NCI-H774 (cell line): Measurements from ENCODE around the gene RNF213.

Source experiments
- DNase-seq: peaks from one replicate; lab custom pipeline; 2025; lab: John Stamatoyannopoulos, UW

The RNF213 gene

GRCh38 chr17:80419255-80419654 lies 158.6 kb downstream of the RNF213 start:
- no peak for DNase-seq

GRCh38 chr17:80421381-80422090 lies 160.9 kb downstream of the RNF213 start:
- peak; percentile 27 for DNase-seq

DNA sequence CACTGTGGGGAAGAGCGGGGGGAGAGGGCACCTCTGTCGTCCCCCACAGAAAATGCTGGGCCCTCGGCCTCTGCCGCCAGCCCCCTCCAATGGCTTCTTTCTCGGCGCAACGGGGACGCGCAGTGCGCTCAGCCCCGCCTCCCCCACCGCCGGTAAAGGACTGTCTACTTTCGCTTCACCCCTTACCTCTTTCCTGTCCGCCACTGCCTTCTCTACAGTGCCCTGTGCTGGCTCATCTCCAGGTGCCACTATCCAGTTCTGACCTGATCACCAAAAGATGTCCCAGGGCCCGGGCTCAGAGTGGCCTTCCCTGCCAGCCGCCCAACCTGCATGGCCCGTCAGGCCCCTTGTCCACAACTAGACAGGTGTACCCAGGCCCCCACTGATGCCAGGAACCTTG lies 161.6 kb downstream of the RNF213 start:
- no peak for DNase-seq

- DNase-seq, result no peak
These were observed 162.3 kb downstream of the RNF213 start for GRCh38 chr17:80422981-80423380.

DNA sequence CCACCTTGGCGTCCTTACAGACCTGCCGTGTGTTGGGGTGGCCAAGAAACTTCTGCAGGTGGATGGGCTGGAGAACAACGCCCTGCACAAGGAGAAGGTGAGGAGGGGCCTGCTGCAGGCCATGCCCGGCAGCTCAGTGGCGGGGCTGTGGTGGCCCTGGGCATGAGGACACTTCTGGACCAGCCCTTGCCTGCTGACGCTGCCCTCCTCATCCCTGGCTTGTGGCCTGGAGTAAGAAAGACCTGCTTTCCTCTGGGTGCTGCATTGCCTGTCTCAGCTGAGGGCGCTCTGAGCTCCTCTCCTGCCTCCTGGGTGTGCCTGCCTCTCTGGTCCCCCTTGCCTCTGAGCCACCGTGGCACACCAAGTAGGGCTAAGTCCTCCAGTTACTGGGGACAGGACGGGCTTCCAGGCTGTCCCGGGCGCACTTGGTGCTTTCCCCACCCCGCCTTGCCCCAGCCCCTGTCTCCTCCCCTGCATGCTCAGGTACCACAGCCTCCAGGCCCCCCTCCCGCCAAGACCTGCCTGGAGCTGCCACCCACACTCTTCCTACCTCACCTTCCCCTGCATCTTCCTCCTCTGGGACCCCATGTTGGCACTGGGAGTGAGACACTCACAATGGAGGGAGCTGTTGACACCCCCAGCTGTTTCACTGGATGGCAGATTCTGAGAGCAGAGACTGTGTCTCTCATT lies 163.0 kb downstream of the RNF213 start:
- DNase-seq, result no peak

GRCh38 chr17:80424261-80424660 lies 163.6 kb downstream of the RNF213 start:
- DNase-seq, result no peak

- DNase-seq, result no peak
These were observed 164.5 kb downstream of the RNF213 start for GRCh38 chr17:80424878-80425765.

DNA sequence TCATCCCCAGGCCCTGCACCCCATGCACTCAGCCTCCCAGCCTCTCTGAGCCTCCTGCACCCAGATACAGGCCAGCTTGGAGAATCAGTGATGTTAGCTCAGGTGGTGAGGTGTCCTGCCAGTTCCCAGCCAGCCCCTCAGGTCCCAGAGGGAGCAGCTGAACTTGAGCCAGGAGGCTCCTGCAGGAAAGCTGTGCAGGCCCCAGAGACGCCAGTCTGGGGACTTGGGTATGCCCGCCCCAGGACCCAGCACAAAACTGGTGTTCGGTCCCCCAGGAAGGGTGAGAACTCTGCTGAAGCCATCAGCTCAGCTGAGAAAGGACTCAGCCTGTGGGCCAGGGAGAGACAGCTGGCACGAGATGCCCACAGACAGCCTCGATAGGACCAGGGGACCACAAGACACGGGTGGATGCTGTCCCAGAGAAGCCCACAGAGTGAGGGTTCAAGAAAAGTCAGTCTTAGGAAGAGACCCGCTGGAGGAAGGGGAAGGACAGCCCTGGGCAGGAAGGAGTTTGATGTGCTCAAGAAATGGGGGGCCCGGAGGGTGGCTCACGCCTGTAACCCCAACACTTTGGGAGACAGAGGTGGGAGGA lies 165.3 kb downstream of the RNF213 start:
- DNase-seq, result no peak

GRCh38 chr17:80426671-80427326 lies 166.1 kb downstream of the RNF213 start:
- DNase-seq, result peak; percentile 78

DNA sequence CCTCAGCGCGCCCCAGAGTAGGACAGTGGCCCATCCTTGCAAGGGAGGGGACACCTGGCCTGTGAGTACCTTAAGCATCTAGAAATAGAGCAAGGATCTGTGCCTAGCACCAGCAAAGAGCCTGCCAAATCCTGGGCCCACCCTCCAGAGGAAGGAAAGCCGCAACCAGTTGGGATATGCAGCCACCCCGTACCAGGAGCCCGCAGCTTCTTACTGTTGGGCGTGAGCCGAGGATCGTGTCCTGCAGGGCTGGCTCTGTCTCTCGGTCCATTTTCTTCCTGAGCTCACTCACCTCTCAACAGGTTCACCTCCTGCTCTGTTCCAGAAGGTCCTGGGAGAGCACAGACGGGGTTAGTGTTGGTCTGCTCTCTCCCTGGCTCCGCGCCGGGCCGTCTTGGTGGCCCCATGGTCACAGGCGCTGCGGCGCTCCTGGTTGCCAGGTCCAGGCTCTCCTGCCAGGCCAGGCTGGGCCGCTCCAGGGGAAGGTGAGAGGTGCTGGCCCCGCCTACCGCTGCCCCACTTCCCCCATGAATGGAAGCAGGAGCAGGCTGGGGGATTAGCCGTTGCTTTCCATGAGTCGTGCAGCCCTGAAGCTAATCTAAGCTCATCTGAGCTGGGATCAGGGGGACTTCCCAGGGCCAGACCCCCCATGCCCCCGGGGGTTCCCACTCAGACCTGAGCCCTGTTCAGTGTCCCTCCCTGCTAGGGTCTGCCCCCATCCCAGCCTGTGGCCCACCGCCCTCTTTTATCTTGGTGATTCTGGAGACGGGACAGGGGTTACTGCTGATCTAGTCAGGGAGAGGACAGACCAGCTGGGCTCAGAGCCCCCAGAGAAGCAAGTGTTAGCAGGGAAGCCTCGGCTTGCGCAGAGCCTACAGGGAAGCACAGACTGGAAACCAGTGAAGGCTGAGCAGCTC lies 167.0 kb downstream of the RNF213 start:
- no peak for DNase-seq

GRCh38 chr17:80428363-80428762 lies 167.7 kb downstream of the RNF213 start:
- DNase-seq, result no peak

GRCh38 chr17:80428796-80429195 lies 168.1 kb downstream of the RNF213 start:
- no peak for DNase-seq

DNA sequence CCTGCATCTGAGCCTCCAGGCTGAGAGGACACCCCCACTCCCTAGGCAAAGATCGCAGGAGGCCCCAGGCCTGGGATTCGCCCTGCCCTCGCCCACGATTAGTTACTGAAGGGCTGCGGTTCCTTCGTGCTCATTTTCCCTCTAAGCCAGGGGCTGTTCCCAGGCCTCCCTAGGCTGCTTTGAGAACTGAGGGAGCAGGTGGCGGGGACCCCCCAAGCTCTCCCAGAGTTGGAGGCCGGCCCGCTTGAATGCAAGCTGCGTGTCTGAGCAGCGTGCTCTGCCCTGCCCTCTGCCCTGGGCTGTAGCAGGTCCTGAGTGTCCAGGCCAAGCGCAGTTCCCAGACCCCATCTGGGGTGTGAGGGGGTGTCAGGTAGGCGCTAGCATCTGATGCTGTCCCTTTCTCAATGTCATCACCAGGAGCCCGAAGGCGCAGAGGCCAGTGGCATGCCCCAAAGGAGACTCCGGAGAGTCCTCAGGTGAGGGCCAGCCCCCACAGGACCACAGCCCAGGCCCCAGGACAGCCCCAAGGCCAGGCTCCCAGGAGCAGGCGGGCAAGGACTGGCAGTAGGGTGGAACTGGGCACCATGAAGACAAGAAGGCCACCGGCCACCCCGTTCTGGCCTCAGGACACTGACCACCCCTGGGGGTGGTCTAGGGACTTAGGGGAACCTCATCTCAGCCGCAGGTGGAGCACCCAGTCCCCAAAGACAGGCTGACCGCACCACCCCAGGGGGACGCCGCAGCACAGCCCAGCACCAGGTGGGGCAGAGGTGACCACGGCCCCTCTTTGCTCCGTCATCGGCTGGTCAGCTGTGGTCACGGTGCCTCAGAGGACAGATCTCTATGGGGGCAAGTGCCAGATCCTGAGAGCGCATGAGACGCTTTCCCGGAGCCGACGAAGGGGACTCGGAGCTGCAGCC lies 169.0 kb downstream of the RNF213 start:
- DNase-seq, result no peak

DNA sequence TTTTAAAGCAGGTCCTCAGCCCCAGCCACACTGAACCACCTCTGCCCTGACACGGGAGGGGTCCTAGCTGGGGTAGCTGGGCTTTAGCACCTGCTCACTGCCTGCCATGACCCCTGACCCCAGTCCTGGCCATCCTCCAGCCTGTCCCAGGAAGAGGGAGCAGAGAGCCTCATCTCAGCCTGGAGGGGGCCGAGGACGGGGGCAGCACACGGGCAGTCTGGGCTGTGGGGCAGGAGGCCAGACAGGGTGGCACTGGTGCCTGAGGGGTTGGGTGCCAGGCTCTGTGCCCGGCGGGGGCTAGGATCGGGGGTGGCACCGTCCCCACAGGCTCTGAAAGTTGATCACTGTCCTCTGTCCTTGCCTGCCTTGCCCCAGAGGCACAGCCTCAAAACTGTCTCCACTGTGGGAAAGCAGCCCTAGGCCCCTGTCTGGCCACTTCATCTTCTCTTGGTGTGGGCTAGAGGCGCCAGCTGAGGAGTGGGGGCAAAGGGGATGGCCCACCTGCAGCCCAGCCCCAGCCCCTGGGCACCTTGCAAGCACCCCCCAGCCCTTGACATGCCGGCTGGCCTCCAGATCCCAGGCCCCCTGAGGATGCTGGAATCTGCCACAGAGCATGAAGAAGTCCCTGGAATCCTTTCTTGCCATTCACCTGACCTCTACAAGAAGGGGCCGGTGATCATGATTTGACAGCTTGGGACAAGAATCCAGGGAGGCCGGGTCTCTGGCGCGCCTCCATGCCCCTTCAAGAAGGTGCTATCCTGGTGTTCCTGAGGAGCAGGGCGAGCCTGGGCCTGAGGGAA lies 170.0 kb downstream of the RNF213 start:
- no peak for DNase-seq

DNA sequence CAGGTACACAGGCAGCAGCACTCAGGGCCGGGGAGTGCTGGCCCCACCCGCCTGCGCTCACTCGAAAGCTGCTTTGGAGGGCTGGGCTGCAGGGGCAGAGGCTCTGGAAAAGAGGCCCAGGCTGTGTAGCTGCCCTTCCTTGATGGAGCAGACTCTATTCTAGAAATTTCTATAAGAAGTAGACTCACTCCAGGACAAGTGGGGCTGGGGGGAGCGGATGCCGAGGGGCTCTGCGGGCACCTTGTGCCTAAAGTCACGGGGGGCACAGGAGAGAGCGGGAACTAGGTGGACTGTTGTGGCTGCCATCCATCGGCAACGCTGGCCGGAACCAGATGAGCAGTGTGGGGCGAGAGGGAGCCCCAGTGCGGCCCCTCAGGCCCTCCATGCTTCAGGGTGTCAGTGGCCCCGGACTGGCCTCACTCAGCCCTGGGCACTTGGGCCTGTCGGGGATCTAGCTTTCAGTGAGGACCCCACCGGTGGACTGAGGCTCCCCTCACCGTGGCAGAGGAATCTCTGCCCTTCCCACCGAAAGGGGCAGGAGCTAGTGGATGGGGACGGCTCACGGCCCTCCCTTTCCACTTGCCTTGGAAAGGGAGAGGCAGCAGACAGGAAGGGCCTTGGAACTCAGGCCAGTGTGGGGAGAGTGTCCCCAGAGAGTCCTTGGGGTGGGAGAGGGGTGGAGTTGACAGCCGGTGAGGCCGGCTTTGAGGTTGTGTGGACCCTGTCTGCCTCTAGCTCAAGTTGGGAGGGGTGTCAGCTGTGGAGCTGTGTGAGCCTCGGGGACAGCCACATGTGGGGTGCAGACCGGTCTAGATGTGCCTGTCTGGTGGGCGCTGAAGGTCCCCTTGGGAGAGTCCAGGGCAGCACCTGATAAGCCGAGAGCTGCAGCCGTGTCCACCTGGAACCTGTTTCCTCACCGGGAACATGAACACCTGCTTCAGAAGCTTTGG lies 170.9 kb downstream of the RNF213 start:
- no peak for DNase-seq

DNA sequence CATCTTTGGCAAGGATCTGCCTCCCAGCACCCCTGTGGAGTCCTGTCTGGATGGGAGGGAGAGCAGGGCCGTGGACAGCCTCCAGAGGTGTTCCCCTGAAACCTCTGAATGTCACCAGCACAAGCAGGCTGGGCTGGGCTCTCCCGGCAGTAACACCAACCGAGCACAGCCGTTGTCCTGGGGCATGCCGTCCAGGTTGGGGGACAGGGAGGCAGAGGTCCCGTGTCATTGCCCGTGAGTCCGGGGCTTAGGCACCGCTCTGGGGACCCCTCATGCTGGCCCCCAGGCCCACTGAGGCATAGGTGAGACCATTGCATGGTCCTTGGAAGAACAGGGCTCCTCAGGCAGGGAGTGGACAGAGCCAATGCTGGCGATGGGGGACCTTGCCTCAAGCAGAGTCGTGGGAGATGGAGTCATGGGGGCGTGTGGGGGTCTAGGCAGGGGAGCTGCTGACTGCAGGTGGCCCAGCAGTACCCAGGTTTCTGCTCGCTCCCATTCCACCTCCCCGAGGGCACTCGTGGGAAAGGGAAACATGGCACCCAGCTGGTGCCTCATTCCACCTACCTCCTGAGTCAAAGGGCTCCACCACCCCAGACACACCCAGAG lies 171.8 kb downstream of the RNF213 start:
- no peak for DNase-seq

- no peak for DNase-seq
These were observed 172.4 kb downstream of the RNF213 start for GRCh38 chr17:80432961-80433550.
